Measurements from ENCODE around the gene PAPPA.

Gene PAPPA

GRCh38 chr9:116182876-116183275, 29.3 kb downstream of the PAPPA start:
- DNase-seq = no peak

GRCh38 chr9:116187570-116188170, 34.1 kb downstream of the PAPPA start:
- DNase-seq = no peak

GRCh38 chr9:116189683-116190082, 36.1 kb downstream of the PAPPA start:
- no peak for DNase-seq

GRCh38 chr9:116190637-116191396, 37.2 kb downstream of the PAPPA start:
- DNase-seq = no peak

GRCh38 chr9:116191576-116192415, 38.2 kb downstream of the PAPPA start:
- no peak for DNase-seq

GRCh38 chr9:116193636-116194035, 40.0 kb downstream of the PAPPA start:
- DNase-seq = no peak

- no peak for DNase-seq
These were observed 43.2 kb downstream of the PAPPA start for GRCh38 chr9:116196806-116197205.

- no peak for DNase-seq
These were observed 44.8 kb downstream of the PAPPA start for GRCh38 chr9:116198344-116198743.

- DNase-seq = no peak
These were observed 48.8 kb downstream of the PAPPA start for GRCh38 chr9:116202219-116202912.

- no peak for DNase-seq
These were observed 50.8 kb downstream of the PAPPA start for GRCh38 chr9:116204252-116204882.

- no peak for DNase-seq
These were observed 54.0 kb downstream of the PAPPA start for GRCh38 chr9:116207371-116208111.

- DNase-seq = no peak
These were observed 55.0 kb downstream of the PAPPA start for GRCh38 chr9:116208417-116209232.

- no peak for DNase-seq
These were observed 56.0 kb downstream of the PAPPA start for GRCh38 chr9:116209414-116210116.

GRCh38 chr9:116212986-116213692, 59.5 kb downstream of the PAPPA start:
- DNase-seq = no peak

GRCh38 chr9:116213693-116214047, 60.1 kb downstream of the PAPPA start:
- no peak for DNase-seq

GRCh38 chr9:116218399-116218798, 64.8 kb downstream of the PAPPA start:
- DNase-seq = no peak

- DNase-seq = no peak
These were observed 66.1 kb downstream of the PAPPA start for GRCh38 chr9:116219686-116220085.

GRCh38 chr9:116223926-116224325, 70.3 kb downstream of the PAPPA start:
- DNase-seq = no peak

GRCh38 chr9:116230051-116230632, 76.6 kb downstream of the PAPPA start:
- DNase-seq = no peak

Data from GF-D8 (cell line).